K562 (cell line): ENCODE measurements around the gene PXN.

Experiments used
- KDM5B ChIP-seq: fragments of 200-600 bp; sonication (generic); IDR thresholded peaks from 2 replicates; pipeline ENCODE4 v1.6.1; 2012; ENCODE audit warnings: low read depth, mild to moderate bottlenecking, moderate library complexity, low read length, control low read depth, inconsistent platforms; ENCODE audit not compliant: insufficient replicate concordance
- POLR2A ChIP-seq: fragments of 450-650 bp; conservative IDR thresholded peaks from 2 replicates; pipeline ENCODE4 v1.6.1; 2016
- RBFOX2 ChIP-seq: fragments of 200-400 bp; formaldehyde crosslinking; IDR thresholded peaks from 2 replicates; pipeline ENCODE4 v1.6.1; 2017; ENCODE audit warnings: low read depth, mild to moderate bottlenecking, low read length, moderate library complexity
- TAF1 ChIP-seq: IDR thresholded peaks from 2 replicates; pipeline ENCODE4 v1.6.1; 2011; ENCODE audit warnings: mild to moderate bottlenecking, low read length, moderate library complexity; ENCODE audit not compliant: insufficient read depth, control insufficient read depth, severe bottlenecking; ENCODE audit errors: extremely low read depth
- UBTF ChIP-seq, 2 experiments: IDR thresholded peaks; 2 replicates each; pipeline ENCODE4 v1.6.1; 2012; ENCODE audit warnings: improper control_type of control experiment in 2 of 2, low read depth in 2 of 2, low read length in 2 of 2, borderline replicate concordance in 1 of 2

- TF ChIP-seq POLR2A, result no peak
- TF ChIP-seq UBTF (IDR thresholded peaks at IDR 0.05; ENCODE audit: borderline replicate concordance in 1 of 2, low read depth in 2 of 2, low read length in 2 of 2), result no peak
- no peak for TF ChIP-seq RBFOX2
- no peak for TF ChIP-seq KDM5B
- no peak for TF ChIP-seq TAF1
Measured at GRCh38 chr12:120247183-120247582, 18.3 kb downstream of the PXN start.
